HTR-8/SVneo (cell line): ENCODE measurements around the gene CDH18.

Experiments used
- DNase-seq: peaks from one replicate; pipeline ENCODE4 v3.0.0; 2011; ENCODE audit warnings: low spot score, mixed read lengths; ENCODE audit not compliant: insufficient read length
- FAIRE-seq: peaks from 2 replicates; lab custom pipeline; 2011; peaks lifted over from hg19 to GRCh38; lab: Jason Lieb, UNC

Gene CDH18

GRCh38 chr5:19930451-19930850, 57.5 kb downstream of the CDH18 start:
- DNase-seq (no peak), FAIRE-seq (no peak)

- DNase-seq: peak; percentile 61
- peak; percentile 81 for FAIRE-seq
These were observed 59.2 kb downstream of the CDH18 start for GRCh38 chr5:19928562-19929421.

- FAIRE-seq (no peak), DNase-seq (no peak)
These were observed 60.1 kb downstream of the CDH18 start for GRCh38 chr5:19927919-19928318.

GRCh38 chr5:19927170-19927569, 60.8 kb downstream of the CDH18 start:
- DNase-seq (no peak), FAIRE-seq (no peak)

GRCh38 chr5:19923742-19924141, 64.3 kb downstream of the CDH18 start:
- FAIRE-seq (no peak), DNase-seq (no peak)

- DNase-seq (no peak), FAIRE-seq (no peak)
These were observed 67.2 kb downstream of the CDH18 start for GRCh38 chr5:19920761-19921160.

GRCh38 chr5:19918780-19919179, 69.2 kb downstream of the CDH18 start:
- DNase-seq: no peak
- no peak for FAIRE-seq

GRCh38 chr5:19917588-19918122, 70.3 kb downstream of the CDH18 start:
- no peak for FAIRE-seq

GRCh38 chr5:19910136-19910535, 77.9 kb downstream of the CDH18 start:
- DNase-seq: no peak
- no peak for FAIRE-seq

More at GRCh38 chr5:19917588-19918122, 70.3 kb downstream of the CDH18 start:
- peak; percentile 48 for DNase-seq

- DNase-seq (no peak), FAIRE-seq (no peak)
These were observed 83.2 kb downstream of the CDH18 start for GRCh38 chr5:19904766-19905165.

- no peak for FAIRE-seq
These were observed 84.4 kb downstream of the CDH18 start for GRCh38 chr5:19903611-19904010.

GRCh38 chr5:19902316-19902934, 85.6 kb downstream of the CDH18 start:
- FAIRE-seq (no peak), DNase-seq (no peak)

More at GRCh38 chr5:19903611-19904010, 84.4 kb downstream of the CDH18 start:
- no peak for DNase-seq

GRCh38 chr5:19900269-19900668, 87.7 kb downstream of the CDH18 start:
- no peak for FAIRE-seq
- DNase-seq: no peak

- DNase-seq (peak; percentile 25), FAIRE-seq (no peak)
These were observed 96.3 kb downstream of the CDH18 start for GRCh38 chr5:19891658-19892057.

GRCh38 chr5:19886123-19886917, 101.7 kb downstream of the CDH18 start:
- FAIRE-seq: peak; percentile 90
- peak; percentile 32 for DNase-seq

- no peak for DNase-seq
- FAIRE-seq: no peak
These were observed 102.8 kb downstream of the CDH18 start for GRCh38 chr5:19885040-19885824.

- FAIRE-seq (no peak), DNase-seq (no peak)
These were observed 107.1 kb downstream of the CDH18 start for GRCh38 chr5:19880859-19881436.

GRCh38 chr5:19880458-19880857, 107.5 kb downstream of the CDH18 start:
- FAIRE-seq (no peak), DNase-seq (no peak)

- FAIRE-seq (no peak), DNase-seq (no peak)
These were observed 113.2 kb downstream of the CDH18 start for GRCh38 chr5:19874811-19875210.
